HG03159 (cell line): ENCODE data around the gene C8G.

Experiments
- ATAC-seq: cut with Tn5 transposase; IDR thresholded peaks from one replicate; pipeline ENCODE4 v1.9.1; 2021; ENCODE audit warnings: mild to moderate bottlenecking, moderate library complexity; ENCODE audit not compliant: unreplicated experiment

Gene C8G

DNA sequence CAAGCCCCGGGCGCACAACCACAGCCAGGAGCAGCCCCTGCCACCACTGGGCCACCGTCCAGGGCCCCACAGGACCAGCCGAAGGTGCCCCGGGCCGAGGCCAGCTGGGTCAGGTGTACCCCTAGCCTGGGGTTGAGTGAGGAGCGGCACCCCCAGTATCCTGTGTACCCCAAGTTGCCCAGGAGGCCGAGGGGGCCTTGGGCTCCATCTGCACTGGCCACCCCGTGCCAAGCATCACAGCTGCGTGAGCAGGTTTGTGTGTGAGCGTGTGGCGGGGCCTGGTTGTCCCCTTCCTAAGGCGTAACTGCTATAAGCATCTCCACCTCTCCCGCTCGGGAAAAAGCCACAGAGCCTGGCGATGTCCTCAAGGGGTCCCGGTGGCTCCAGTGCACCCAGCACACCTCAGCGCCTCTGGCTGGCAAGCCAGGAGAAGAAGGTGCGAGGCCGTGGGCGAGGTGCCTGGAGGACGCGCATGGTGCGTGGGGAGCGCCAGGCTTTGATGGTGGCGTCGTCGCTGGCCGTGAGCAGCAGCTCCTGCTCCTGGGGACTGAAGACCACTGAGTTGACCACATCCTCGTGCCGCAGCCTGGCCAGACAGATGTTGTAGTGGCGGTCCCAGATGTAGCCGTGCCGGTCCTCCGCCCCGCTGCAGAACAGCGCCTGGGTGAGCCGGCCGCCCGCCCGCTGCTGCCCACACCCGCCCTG is 4.4 kb upstream of the C8G start:
- ATAC-seq: no peak

- no peak for ATAC-seq
These were observed 3.6 kb upstream of the C8G start for GRCh38 chr9:136941231-136942111.

GRCh38 chr9:136942112-136942880 is 2.7 kb upstream of the C8G start:
- no peak for ATAC-seq

DNA sequence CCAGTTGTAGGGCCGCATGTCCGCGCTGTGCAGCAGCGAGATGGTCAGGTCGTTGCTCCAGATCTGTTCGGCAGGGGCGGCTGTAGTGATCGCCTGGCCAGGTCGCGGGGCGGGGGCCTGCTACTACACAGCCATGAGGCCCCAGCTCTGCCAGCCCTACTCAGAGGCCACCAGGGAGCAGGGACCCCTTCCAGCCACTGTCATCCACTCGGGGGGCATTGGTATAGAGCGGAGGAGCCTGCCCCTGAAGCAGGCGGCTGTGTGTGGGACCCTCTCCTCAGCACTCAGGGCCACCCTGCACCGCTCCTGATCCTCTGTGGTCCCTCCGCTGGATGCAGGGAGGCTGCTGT is 2.2 kb upstream of the C8G start:
- no peak for ATAC-seq

DNA sequence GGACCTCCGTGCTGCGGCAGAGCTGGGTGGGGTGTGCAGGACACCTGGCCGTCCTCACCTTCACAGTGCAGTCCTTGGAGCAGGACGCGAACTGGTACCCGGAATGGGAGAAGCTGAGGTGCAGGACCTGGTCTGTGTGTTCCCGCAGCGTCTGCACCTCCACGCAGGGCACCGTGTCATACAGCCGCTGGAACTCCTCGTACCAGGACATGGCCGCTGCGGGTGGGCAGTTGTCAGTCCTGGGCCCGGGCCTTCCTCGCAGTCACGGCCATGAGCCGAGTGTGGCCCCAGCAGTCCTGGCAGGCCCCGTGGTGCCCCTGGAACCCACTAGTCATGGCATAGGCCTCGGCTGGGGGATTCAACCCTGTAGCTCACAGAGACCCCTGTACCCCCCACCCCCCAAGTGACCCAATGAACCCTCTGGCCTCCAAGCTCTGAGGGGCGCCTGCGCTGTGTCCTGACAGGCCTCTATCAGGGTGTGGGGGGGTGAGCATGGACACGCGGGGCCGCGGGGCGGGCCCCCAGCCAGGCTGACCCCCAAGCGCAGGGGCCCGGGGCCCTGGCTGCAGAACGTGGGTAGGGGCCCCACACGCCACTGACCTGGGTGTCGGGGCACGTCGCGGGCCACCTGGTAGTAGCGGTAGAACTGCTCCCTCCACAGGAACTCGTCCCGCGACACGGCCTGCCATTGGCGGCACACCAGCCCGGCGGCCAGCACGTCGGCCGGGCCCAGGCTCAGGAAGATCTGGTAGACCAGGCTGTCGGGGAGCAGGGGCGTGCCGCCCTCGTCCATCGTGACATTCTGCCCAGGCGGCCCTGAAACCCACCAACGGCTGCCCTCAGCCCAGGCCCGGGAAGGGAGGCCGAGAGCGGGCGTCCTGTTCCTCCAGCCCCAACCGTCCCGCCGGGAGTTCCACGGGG is 1.5 kb upstream of the C8G start:
- ATAC-seq: peak; percentile 21

DNA sequence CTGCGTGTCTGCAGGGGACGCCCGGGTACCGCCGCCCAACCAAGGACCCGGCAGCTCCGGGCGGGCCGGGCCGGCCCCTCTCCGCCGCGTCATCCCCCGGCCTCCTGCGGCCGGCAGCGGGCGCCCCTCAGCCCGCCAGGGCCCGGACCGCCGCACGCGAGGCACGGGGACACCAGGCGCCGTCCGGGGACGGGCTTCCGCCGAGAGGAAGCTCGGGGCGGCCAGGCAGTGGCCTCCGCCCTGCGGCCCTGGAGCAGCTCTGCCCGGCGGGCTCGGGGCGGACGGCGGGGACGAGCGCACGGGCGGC is 878 bp upstream of the C8G start:
- peak; percentile 34 for ATAC-seq

DNA sequence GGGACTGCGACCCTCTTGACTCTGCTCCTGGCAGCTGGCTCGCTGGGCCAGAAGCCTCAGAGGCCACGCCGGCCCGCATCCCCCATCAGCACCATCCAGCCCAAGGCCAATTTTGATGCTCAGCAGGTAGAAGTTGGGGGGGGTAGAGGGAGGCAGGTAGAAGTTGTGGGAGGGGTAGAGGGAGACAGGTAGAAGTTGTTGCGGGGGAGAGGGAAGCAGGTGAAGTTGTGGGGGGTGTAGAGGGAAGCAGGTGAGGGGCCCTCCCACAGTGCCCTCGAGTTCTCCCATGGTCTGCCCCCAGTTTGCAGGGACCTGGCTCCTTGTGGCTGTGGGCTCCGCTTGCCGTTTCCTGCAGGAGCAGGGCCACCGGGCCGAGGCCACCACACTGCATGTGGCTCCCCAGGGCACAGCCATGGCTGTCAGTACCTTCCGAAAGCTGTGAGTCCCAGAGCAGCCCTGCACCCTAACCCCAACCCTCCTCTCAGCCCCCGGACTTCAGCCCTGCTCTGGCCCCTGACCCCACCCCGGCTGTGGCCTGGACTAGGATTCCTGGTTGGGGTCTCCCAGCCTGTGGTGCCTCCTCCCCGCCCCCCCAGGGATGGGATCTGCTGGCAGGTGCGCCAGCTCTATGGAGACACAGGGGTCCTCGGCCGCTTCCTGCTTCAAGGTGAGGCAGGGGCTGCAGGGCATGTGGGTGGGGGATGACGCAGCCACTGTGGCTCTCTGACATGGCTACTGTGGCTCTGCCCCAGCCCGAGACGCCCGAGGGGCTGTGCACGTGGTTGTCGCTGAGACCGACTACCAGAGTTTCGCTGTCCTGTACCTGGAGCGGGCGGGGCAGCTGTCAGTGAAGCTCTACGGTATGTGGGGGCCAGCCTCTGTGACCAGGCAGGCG is 537 bp downstream of the C8G start:
- ATAC-seq: no peak

DNA sequence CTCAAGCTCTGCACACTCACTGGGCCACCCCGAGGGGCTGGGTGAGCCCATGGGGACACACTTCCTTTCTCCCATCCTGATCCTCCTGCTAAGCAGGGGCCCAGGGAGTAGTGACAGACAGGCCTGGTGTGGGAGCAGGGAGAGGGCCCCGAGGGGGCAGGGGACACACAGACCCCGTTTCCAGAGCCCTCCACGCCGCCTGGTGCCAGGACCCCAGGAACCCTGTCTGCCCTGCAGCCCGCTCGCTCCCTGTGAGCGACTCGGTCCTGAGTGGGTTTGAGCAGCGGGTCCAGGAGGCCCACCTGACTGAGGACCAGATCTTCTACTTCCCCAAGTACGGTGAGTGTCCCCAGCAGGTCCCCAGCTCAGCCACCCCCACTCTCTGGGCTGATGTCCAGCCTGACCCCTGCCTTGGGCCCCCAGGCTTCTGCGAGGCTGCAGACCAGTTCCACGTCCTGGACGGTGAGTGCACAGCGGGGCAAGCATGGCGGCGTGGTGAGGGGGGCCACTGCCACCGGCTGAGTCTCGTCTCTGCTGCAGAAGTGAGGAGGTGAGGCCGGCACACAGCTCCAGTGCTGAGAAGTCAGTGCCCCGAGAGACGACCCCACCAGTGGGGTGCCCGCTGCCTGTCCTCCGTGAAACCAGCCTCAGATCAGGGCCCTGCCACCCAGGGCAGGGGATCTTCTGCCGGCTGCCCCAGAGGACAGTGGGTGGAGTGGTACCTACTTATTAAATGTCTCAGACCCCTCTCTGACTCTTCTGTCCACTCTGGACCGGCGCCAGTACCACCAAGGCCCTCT is 1.4 kb downstream of the C8G start:
- no peak for ATAC-seq

DNA sequence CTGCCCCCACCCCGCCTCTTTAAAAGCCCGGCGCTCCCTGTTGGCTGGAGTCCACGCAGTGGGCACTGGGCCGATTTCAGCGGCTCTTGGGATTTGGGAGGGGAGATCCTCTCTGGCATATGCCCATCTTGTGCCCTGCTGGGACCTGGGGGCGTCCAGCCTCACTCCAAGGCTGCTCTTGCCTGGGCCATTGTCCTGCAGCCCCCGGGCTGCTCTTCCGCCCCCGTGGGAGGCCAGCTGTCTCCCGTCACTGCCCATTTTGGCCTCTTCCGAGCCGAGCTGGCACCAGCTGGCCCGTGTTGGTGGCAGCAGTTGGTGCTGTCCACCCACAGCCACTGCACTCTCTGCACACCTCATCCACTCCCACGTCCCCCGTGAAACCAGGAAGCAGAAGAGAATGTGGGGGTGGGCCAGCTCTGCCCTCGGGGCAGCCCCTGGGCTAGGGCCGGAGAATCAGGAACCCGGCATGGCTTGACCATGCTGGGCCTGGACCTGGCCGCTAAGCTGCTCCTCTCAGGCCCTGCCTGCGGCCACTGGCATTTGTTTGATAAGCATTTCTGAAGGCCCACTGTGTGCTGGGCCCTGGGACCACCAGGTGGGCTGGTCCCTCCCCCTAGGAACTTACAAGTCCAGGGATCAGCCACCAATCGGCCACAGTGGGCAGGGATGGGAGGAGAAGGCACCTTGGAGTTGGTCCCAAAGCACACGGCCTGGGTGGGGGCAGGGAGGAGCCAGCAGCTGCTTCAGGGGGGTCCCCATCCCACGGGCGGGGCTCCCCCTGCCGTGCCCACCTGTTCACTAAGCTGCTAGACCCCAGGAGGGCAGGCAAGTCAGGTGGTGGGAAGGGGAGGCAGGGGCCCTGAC is 2.2 kb downstream of the C8G start:
- ATAC-seq: no peak

DNA sequence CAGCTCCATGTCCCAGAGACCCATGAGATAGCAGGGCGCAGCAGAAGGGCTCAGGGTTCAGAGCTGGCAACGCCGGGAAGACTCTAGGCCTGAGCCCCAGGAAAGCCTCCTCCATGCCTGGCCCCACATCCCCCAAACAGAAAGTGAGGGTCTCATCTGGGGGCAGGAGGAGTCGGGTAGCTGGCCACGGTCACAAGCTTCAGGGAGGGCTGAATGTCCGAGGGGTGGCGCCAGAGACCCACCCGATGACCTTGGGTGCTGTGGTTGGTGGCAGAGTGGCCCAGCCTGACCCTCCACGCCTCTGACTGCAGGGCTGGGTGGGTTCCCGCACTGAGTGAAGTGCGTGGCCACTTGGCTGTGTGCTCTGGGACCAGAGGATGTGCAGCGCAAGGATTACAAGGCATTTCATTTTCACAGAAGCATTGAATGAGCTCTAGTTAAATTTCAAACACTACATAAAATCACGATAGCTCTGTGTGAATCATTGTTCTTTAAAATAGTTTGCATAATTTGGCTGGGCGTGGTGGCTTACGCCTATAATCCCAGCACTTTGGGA is 3.0 kb downstream of the C8G start:
- no peak for ATAC-seq

DNA sequence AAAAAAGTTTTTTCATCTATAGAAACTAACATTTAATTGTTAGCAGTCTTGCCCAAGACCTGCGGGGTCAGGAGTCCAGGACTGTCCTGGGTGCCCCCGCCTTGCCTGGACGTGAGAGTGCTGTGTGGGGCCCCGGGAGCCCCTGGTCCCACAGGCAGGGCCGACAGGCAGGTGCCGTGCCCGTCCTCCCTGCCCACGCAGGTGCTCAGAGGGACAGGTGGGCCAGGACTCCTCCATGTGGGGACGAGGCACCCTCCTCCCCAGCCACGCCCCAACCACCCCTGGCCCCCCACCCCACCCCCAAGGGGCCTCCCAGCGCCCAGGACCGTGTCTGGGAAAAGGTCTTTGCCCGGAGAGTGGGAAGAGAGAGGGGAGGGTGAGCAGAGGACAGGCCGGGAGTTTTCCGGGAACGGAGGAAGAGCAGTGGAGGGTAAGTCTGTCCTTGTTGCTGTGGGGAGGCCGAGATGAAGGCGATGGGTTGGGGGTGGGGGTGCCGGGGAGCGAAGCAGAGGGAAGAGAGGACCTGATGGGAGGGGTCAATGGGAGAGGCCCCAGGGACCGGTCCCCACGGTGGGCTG is 4.3 kb downstream of the C8G start:
- ATAC-seq: no peak

DNA sequence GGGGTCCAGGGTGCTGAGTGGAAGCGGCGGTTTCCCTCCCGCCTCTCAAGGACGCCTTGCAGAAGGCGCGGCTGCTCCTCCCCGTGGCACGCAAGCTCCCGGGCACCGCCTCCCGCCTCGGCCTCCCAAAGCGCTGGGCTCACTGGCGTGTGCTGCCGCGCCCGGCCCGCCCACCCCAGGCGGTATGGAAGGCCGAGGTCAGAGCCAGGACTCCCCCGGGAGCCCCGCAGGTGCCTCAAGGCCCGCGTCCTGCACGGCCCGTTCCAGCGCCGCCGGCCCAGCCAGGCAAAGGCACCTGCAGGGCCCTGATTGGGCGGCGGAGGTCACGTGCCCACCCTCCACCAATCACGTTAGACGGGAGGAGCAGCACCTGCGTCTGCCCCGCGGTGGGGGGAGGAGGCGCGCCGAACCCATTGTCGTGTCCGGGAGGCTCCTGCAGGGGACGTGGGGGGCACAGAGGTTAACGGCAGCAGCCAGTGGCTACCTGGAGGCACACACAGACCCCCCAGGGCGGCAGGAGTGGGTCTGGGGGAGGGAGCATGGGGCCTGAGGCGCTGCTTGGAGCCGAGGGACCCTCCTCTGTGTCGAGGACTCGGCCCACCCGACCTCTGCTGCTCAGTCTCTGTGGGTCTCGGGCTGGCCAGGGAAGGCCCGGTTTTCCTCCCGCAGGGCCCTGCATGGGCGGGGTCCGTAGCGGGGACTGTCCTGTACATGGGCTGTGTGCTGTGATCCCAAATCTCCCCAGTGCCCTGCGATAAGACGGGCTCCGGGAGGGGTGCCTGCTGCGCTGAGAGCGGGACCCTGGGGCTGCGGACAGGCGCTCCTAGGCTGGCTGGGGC is 5.0 kb downstream of the C8G start:
- ATAC-seq: peak; percentile 81

- no peak for ATAC-seq
These were observed 5.7 kb downstream of the C8G start for GRCh38 chr9:136950656-136951276.

DNA sequence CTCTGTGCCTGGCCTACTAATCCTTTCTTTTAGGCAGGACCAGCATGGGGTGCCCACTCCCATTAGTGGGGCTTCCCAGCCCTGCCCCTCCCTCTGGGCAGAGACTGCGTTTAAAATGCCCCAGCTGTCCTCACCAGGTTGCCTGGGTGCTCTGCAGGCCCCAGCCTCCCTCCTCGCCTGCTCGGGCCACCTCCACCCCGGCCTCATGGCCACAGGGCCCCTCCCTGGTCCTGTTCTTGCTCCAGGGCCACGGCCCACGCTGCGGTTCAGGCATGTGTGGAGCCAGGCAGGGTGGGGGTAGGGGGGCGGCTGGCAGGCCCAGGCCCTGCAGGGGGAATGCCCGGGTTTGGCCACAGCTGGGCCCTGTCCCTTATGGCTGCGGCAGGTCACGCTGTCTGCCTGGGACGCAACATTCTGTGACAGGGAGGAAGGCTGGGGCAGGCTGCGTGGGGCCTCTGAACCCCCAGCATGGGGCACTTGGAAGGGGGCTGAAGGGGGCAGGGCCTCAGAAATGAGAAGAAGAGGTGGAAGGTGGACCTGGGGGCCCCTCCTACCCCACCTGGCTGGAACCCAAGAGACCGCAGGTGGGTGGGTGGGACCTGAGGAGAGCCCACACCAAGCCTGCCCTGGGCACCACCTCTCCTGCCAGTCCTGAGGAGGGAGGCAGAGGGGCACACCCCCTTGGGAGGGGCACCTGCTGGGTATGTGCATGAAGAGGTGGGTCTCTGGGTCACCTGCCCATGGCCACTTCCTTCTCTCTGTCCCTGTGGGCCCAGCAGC is 6.7 kb downstream of the C8G start, which contains the start of gene LCN12:
Gene LCN12 (plus strand): TSS at position 733 of the 780 bp plus-strand sequence. CDS start 55 bp downstream, outside the sequence.
- ATAC-seq: no peak

DNA sequence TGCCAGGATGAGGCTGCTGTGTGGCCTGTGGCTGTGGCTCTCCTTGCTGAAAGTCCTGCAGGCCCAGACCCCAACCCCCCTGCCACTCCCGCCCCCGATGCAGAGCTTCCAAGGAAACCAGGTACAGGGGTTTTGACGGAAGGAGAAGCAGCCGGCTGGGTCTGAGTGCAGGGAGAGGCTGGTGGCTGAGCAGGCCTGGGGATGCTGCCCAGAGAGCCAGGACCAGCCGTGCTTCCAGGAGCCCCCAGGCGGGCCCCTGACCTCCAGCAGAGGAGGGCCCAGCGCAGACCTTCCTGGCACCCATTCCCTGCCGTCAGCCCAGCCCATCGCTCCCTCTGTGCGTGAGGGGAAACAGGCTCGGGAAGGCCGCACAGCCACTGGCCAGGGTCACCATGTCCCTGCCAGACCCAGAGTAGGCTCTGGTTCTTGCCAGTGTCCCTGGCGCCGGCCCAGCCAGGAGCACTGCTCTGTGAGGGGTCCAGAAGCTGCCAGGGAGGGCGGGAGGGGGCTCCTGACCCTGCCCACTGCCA is 7.3 kb downstream of the C8G start:
- ATAC-seq: no peak
